ENCODE data around the gene ABCC1.

- no peak for TF ChIP-seq ZNF274 (IDR thresholded peaks at IDR 0.05; ENCODE audit: low read depth, low read length)
- no peak for TF ChIP-seq YY1 (IDR thresholded peaks at IDR 0.05; ENCODE audit: insufficient read depth, insufficient read length)
Measured at GRCh38 chr16:15988268-15989013, 39.0 kb downstream of the ABCC1 start.

All from NT2/D1 (cell line).